Activated naive CD4-positive, alpha-beta T cell treated with anti-CD3 and anti-CD28 coated beads, Interleukin-2, amount 10 ng/mL, durations not matched to agents 5 hours and 36 hours (primary cell): ENCODE data around the gene RBM12. TPM values are rescaled to one million over a fixed set of nuclear protein-coding genes. Genes with fewer than 3 reads are reported as not detected.

Source experiments
- total RNA-seq, 2 experiments: library from RNA; stranded (reverse); gene quantifications; one replicate each; pipeline ENCODE4 v1.2.3, GENCODE V29; 2021

RBM12 gene, protein sequence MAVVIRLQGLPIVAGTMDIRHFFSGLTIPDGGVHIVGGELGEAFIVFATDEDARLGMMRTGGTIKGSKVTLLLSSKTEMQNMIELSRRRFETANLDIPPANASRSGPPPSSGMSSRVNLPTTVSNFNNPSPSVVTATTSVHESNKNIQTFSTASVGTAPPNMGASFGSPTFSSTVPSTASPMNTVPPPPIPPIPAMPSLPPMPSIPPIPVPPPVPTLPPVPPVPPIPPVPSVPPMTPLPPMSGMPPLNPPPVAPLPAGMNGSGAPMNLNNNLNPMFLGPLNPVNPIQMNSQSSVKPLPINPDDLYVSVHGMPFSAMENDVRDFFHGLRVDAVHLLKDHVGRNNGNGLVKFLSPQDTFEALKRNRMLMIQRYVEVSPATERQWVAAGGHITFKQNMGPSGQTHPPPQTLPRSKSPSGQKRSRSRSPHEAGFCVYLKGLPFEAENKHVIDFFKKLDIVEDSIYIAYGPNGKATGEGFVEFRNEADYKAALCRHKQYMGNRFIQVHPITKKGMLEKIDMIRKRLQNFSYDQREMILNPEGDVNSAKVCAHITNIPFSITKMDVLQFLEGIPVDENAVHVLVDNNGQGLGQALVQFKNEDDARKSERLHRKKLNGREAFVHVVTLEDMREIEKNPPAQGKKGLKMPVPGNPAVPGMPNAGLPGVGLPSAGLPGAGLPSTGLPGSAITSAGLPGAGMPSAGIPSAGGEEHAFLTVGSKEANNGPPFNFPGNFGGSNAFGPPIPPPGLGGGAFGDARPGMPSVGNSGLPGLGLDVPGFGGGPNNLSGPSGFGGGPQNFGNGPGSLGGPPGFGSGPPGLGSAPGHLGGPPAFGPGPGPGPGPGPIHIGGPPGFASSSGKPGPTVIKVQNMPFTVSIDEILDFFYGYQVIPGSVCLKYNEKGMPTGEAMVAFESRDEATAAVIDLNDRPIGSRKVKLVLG
- total RNA-seq = 100 to 1,000 TPM; 113 to 114 TPM

DNA sequence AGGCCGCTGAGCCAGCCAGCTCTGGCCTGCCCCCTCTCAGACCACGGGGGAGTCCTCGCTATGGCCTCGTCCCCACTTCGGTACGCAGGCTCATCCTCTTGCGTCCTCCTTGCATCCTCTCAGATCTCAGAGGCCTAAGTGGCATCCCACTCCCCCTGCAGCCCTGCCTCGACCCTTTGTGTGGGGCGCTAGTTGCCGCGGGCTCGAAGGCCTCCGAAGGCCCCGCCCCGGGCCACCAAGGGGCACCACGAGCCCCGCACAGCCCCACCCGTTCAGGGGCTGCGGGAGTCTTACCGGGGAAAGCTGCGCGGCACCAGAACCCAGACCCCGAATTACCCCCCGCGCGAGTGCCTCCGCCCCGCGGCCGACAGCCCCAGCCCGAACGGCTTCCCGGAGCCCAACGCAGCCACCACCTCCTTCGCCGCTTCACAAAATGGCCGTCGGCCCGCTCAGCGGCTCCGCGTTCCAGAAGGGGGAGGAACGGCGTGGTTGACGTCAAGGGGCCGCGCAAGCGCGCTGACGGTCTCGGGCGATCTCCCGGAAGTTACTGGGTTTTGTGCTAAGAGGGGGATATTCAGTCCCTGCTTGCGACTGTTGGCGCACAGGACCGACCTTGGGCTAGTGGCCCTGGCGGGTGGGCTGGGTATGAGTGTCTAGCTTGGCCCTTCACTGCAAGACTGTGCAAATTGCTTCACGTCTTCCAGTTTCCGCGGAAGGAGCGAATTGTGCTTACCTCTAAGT lies at the start of gene RBM12, which contains the start of gene CPNE1:
RBM12 (minus strand) TSS at position 435 of the 741 bp plus-strand sequence. CDS start 9,578 bp downstream, outside the sequence.
CPNE1 (minus strand) TSS at position 435 of the 741 bp plus-strand sequence. CDS start 31,977 bp downstream, outside the sequence.

DNA sequence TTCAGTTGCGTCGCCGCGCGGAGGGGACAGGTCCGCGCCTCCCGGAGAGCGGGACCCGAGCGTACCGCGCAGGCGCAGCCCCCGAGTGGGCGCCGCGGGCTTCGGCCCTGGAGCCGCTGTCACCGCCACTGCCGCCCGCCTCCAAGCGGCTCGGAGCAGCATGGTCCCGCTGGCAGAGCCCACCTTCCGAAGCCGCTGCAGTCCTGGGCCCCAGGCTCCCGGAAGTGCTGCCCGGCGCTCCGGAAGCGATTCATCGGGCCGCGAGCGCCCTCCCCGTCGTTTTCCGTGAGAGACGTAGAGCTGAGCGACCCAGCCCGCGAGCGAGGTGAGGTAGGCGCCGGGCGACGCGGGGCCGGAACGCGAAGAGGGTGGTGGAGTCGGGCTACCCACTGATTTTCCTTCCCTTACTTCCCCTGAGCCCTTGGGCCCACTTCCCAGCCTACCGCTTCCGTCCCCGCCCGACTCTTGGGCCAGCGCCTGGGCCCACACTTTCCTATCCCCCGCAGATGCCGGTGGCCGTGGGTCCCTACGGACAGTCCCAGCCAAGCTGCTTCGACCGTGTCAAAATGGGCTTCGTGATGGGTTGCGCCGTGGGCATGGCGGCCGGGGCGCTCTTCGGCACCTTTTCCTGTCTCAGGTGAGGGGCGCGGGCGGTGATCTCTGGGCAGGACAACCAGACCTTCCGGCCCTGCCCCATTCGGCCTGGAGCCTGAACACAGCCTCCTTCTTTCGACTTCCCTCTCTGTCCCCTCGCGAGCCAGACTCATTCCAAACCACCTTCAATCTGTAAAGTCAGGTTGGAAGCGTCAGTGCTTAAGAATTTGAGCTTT lies 34.6 kb upstream of the RBM12 start, which contains the start of the genes NFS1 and ROMO1:
NFS1 (minus strand) TSS at position 226 of the 830 bp plus-strand sequence; CDS start at position 162, 64 bp downstream.
ROMO1 (plus strand) TSS at position 279 of the 830 bp plus-strand sequence; CDS start at position 507, 228 bp downstream.

DNA sequence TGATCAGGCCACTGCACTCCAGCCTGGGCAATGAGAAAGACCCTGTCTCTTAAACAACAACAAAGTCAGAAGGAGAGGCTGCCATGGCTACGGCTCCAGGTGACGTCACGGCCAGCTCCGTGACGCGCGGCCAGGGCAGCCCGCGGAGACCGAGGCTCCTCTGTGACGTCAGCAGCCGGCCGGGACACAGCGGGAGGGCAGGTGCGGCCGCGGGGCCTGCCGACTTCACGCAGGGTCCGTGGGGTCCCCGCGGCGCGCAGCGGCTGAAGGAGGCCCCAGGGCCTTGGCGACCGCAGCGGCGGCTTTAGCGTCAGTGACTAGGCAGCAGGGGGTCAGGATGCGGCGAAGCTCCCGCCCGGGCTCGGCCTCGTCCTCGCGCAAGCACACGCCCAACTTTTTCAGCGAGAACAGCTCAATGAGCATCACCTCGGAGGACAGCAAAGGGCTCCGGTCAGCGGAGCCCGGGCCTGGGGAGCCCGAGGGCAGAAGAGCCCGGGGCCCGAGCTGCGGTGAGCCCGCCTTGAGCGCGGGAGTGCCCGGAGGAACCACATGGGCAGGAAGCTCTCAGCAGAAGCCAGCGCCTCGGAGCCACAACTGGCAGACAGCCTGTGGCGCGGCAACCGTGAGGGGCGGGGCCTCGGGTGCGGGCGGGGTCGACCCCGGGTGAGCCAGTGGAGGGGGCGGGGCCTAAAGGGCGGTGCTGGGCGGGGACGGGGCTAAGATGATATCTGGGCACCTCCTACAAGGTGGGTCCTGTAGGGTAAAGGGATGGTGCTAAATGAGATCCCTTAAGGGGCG lies 48.8 kb downstream of the RBM12 start, which contains the start of gene SPAG4:
SPAG4 (plus strand) TSS at position 163 of the 798 bp plus-strand sequence; CDS start at position 338, 175 bp downstream.

Other genes starting within 250 kb of the RBM12 start
- gene GDF5, start 226.7 kb downstream of the RBM12 start, total RNA-seq = not detected
- 10 to 100 TPM; 59.9 to 61.0 TPM for gene CEP250, start 209.3 kb downstream of the RBM12 start, total RNA-seq
- gene C20orf173, start 135.2 kb downstream of the RBM12 start, total RNA-seq = not detected
- gene ERGIC3, start 122.8 kb downstream of the RBM12 start, total RNA-seq = 100 to 1,000 TPM; 181 to 186 TPM
- gene SPAG4, start 49.1 kb downstream of the RBM12 start, total RNA-seq = 1 to 10 TPM; 2.7 to 3.2 TPM
- gene CPNE1, start within 50 bp of the RBM12 start, total RNA-seq = 100 to 1,000 TPM; 289 to 291 TPM
- 10 to 100 TPM; 24.7 to 25.2 TPM for gene NFS1, start 34.5 kb upstream of the RBM12 start, total RNA-seq
- gene ROMO1, start 34.5 kb upstream of the RBM12 start, total RNA-seq = 100 to 1,000 TPM in 1 of 2 experiments, 10 to 100 TPM in 1; 96.3 to 108 TPM
- 100 to 1,000 TPM; 356 to 377 TPM for gene RBM39, start 77.4 kb upstream of the RBM12 start, total RNA-seq
- gene PHF20, start 107.1 kb upstream of the RBM12 start, total RNA-seq = 10 to 100 TPM; 49.5 to 51.6 TPM